ENCODE measurements around the gene MYH9.
"Not testable (repeated sequence)": the region's sequence is repeated elsewhere in the genome, so short reads cannot be mapped to it uniquely, and the experiment has no call there.

Gene MYH9

DNA sequence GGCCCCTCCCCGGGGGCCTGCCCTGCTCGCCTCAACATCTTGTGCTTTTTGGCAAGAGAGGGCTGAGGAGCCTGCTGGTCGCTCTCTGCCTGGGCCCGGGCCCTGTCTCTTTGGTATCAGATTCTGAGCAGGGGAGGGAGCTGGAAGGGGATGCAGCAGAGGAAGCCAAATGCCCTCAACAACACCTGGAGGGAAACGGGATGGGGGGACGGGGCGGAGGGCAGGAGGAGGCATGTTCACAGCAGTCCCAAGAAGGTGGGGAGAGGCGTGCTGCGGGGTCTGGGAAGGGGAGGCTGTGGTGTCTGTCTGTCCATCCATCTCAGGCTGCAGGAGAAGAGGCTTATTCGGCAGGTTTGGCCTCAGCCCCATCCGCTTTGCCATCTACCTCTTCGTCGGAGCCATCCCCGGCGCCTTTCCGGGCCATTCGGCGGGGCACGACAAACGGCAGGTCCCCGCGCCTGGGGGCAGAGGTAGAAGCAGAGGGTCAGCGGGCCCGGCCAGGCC is 105.4 kb downstream of the MYH9 start:
- TF ChIP-seq, protein P1, sequence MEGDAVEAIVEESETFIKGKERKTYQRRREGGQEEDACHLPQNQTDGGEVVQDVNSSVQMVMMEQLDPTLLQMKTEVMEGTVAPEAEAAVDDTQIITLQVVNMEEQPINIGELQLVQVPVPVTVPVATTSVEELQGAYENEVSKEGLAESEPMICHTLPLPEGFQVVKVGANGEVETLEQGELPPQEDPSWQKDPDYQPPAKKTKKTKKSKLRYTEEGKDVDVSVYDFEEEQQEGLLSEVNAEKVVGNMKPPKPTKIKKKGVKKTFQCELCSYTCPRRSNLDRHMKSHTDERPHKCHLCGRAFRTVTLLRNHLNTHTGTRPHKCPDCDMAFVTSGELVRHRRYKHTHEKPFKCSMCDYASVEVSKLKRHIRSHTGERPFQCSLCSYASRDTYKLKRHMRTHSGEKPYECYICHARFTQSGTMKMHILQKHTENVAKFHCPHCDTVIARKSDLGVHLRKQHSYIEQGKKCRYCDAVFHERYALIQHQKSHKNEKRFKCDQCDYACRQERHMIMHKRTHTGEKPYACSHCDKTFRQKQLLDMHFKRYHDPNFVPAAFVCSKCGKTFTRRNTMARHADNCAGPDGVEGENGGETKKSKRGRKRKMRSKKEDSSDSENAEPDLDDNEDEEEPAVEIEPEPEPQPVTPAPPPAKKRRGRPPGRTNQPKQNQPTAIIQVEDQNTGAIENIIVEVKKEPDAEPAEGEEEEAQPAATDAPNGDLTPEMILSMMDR (IDR thresholded peaks at IDR 0.05; ENCODE audit: borderline replicate concordance, control extremely low read depth, extremely low read depth, insufficient read depth, missing control alignments) = no peak

DNA sequence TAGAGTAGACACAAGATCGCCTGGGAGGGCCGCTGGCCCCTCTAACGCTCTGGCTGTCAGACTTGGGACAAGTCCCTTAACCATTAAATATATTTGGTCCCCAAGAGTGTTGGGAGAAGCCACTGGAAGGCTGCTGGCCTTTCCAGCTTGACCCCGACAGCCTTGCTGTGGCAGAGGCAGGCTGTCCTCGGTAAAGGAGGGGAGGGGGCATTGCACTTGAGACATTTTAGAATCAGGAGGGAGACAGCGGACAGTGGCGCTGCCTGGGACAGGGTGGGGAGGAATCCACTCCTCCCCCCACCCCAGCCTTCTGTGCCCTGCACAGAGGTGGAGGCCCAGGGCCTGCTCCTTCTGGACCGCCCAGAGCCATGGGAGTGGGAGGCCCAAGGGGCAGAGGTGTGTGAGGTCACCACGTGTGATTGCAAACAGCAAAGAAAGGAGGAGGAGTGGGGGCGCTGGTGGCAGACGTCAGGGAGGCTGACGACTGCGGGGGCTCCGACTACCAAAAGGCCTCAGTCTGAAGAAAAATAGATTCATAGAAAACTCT is 105.9 kb downstream of the MYH9 start:
- in situ Hi-C loops (cut with MboI; ENCODE audit: low sequenced_read_pairs, unreplicated experiment) = no loop called here
- TF ChIP-seq, protein P1 (IDR thresholded peaks at IDR 0.05; ENCODE audit: borderline replicate concordance, control extremely low read depth, extremely low read depth, insufficient read depth, missing control alignments) = no peak

More for the DNA sequence above, 105.4 kb downstream of the MYH9 start:
- DNase-seq (ENCODE audit: low spot score) = no peak
- in situ Hi-C loops (cut with MboI; ENCODE audit: low sequenced_read_pairs, unreplicated experiment) = no loop called here

DNA sequence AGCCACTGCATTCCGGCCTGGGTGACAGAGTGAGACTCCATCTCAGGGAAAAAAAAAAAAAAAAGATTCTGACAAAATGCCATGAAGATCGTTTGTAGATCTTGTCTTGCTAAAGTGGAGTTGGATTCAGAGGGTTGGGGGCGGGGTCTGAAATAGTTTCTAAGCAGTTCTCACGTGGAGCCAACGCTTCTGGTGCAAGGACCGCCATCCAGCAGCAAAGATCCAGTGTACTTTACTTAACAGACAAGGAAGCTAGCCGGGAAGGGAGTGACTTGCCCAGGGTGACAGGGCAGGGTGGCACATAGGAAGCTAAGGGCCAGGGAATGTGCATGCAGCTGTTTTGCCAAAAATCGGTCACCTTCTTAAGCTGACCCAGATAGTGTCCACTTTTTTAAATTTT is 107.4 kb downstream of the MYH9 start:
- TF ChIP-seq, protein P1 (IDR thresholded peaks at IDR 0.05; ENCODE audit: borderline replicate concordance, control extremely low read depth, extremely low read depth, insufficient read depth, missing control alignments) = no peak
- no peak for DNase-seq (ENCODE audit: low spot score)
- in situ Hi-C loops (cut with MboI; ENCODE audit: low sequenced_read_pairs, unreplicated experiment) = no loop called here

More for the DNA sequence above, 105.9 kb downstream of the MYH9 start:
- DNase-seq (ENCODE audit: low spot score) = no peak

DNA sequence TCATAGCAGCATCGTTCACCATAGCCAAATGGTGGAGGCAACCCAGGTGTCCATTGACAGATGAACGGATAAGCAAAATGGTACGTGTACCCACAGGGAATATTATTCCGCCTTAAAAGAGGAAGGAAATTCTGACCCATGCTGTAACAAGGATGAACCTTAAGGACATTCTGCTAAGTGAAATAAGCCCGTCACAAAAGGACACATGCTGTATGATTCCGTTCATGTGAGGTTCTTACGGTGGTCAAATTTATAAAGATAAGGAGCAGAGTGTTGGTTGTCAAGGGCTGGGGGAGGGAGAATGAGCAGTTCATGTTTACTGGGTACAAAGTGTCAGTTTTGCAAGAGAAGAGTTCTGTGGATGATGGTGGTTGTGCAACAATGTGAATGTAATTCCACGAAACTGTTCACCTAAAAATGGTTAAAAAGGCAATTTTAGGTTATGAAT is 108.5 kb downstream of the MYH9 start:
- TF ChIP-seq, protein P1 (IDR thresholded peaks at IDR 0.05; ENCODE audit: borderline replicate concordance, control extremely low read depth, extremely low read depth, insufficient read depth, missing control alignments) = no peak
- DNase-seq (ENCODE audit: low spot score) = no peak
- in situ Hi-C loops (cut with MboI; ENCODE audit: low sequenced_read_pairs, unreplicated experiment) = no loop called here

DNA sequence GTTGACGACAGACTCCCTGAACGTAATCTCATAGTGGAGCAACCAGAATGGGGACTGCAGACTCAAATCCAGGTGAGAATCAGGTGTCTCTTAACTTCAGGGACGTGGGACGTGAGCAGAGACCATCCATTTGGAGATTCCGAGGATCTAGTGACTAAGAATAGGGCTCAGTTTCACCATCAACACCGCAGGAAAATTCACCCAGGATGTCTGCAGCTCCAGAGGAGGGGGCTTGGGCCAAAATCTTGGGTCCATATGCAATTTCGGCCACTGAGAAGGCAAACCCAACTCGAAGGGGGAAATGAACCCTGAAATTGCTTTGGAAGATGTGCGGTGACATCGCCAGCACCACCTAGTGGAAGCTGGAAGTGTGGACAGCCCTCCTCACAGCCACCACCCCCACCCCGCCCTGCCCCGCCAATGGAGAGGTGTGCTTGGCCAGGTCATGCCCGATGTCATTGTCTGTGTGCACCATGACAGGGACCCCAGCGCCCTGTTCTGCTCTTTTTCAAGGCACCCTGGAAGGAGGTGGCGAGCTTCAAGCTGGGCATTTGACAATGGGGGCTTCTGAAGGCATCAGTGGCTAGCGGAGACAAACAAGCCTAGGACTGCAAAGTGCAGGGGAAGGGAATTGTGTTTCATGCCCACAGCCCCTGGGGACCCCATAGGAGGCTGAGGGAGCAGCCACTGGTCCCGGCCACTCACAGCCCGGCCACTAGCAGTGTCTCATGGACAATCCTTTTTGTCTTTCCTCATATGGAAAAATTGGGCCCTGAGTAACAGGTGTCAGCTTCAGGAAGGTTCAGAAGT is 110.1 kb downstream of the MYH9 start:
- TF ChIP-seq, protein P1 (IDR thresholded peaks at IDR 0.05; ENCODE audit: borderline replicate concordance, control extremely low read depth, extremely low read depth, insufficient read depth, missing control alignments) = peak; percentile 71
- peak; percentile 82 for DNase-seq (ENCODE audit: low spot score)
- in situ Hi-C loops (cut with MboI; ENCODE audit: low sequenced_read_pairs, unreplicated experiment) = no loop called here

DNA sequence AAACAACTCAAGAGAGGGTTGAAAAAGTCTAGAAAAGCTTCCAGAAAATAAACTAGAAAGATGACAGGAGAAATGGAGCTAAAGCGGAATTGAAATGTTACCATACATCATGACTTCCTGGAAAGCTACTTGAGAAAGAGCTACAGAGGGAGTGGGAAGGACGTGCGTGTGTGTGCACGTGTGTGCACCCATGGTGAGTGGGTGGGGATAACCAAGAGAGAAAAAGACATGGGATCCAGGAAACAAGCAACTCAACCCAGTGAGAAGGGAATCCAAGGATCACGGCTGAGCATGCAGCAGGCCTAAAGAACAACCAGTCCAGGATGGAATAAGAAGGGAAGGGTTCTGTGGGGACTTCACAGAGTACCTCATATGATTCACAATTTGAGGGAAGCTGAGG is 113.2 kb downstream of the MYH9 start:
- DNase-seq (ENCODE audit: low spot score) = no peak
- TF ChIP-seq, protein P1 (IDR thresholded peaks at IDR 0.05; ENCODE audit: borderline replicate concordance, control extremely low read depth, extremely low read depth, insufficient read depth, missing control alignments) = no peak
- in situ Hi-C loops (cut with MboI; ENCODE audit: low sequenced_read_pairs, unreplicated experiment) = no loop called here

DNA sequence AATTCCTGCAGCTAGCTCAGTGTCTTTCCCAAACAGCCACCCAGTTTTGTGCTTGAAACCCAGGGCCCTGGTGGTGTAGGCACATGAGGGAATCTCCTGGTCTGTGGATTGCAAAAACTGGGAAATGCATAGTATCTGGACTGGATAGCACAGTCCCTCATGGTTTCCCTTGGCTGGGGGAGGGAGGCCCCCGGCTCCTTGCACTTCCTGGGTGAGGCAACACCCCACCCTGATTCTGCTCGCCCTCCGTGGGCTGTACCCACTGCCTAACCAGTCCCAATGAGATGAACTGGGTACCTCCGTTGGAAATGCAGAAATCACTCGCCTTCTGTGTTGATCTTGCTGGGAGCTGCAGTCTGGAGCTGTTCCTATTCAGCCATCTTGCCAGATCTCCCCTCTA is 115.8 kb downstream of the MYH9 start:
- in situ Hi-C loops (cut with MboI; ENCODE audit: low sequenced_read_pairs, unreplicated experiment); DNase-seq (ENCODE audit: low spot score): not testable (repeated sequence)

DNA sequence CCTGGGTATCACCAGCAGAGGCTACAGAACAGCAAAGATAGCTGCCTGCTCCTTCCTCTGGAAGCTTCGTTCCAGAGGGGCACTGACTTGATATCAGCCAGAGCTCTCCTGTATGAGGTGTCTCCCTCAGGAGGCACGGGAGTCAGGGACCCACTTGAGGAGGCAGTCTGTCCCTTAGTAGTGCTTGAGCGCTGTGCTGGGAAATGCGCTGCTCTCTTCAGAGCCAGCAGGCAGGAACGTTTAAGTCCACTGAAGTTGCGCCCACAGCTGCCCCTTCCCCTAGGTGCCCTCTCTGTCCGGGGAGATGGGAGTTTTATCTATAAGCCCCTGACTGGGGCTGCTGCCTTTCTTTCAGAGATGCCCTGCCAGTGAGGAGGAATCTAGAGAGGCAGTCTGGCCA is 116.5 kb downstream of the MYH9 start:
- in situ Hi-C loops (cut with MboI; ENCODE audit: low sequenced_read_pairs, unreplicated experiment); DNase-seq (ENCODE audit: low spot score): not testable (repeated sequence)
